Common myeloid progenitor, CD34-positive (primary cell): ENCODE data around the gene GRID1.

Experiments
- CTCF ChIA-PET: fragments of 350-600 bp; sonication (Branson Sonifier 250); formaldehyde crosslinking; loops from one replicate; lab custom pipeline; 2021; ENCODE audit warnings: antibody characterized with exemption; lab: Charles Lee
- POLR2A ChIA-PET: fragments of 350-600 bp; sonication (Branson Sonifier 250); formaldehyde crosslinking; loops from one replicate; lab custom pipeline; 2021; ENCODE audit warnings: antibody characterized with exemption; lab: Charles Lee
- DNase-seq, 3 donors: peaks; one replicate each; pipeline versions ENCODE4 v3.0.0 to v3.0.0-alpha.2; 2013
- H3K27ac ChIP-seq, 2 experiments: 1 replicate in 1 of 2; 2 replicates in 1 of 2; pipeline ENCODE4 v1.7.0; 2013; ENCODE audit warnings: inconsistent platforms in 2 of 2, low read length in 2 of 2, mild to moderate bottlenecking in 2 of 2, low read depth in 1 of 2, moderate library complexity in 1 of 2; ENCODE audit not compliant: severe bottlenecking in 2 of 2, insufficient read depth in 1 of 2, poor library complexity in 1 of 2
- H3K27me3 ChIP-seq, 5 experiments: replicated peaks in 2 of 5; 1 replicate in 3 of 5; 2 replicates in 2 of 5; pipeline versions ENCODE4 v1.6.1 to v1.7.0; 2013; ENCODE audit warnings: low read length in 4 of 5, mild to moderate bottlenecking in 2 of 5, moderate library complexity in 2 of 5, inconsistent platforms in 1 of 5; ENCODE audit not compliant: insufficient read depth in 5 of 5, control insufficient read depth in 4 of 5
- H3K36me3 ChIP-seq, 4 experiments: 1 replicate in 2 of 4; 2 replicates in 2 of 4; pipeline versions ENCODE4 v1.6.1 to v1.7.0; 2013; ENCODE audit warnings: low read length in 3 of 4, control low read depth in 1 of 4, mild to moderate bottlenecking in 1 of 4; ENCODE audit not compliant: control insufficient read depth in 4 of 4, insufficient read depth in 4 of 4
- H3K4me1 ChIP-seq, 4 experiments: 1 replicate in 3 of 4; 2 replicates in 1 of 4; pipeline versions ENCODE4 v1.6.1 to v1.7.1; 2013; ENCODE audit warnings: low read length in 3 of 4, mild to moderate bottlenecking in 3 of 4, control low read depth in 1 of 4, inconsistent platforms in 1 of 4, moderate library complexity in 1 of 4; ENCODE audit not compliant: control insufficient read depth in 4 of 4, insufficient read depth in 4 of 4; ENCODE audit errors: control extremely low read depth in 1 of 4
- H3K4me3 ChIP-seq, 7 experiments: 1 replicate in 4 of 7; 2 replicates in 3 of 7; pipeline versions ENCODE4 v1.5.1 to v1.7.0; 2013; ENCODE audit warnings: mild to moderate bottlenecking in 7 of 7, low read length in 6 of 7, moderate library complexity in 6 of 7, inconsistent platforms in 2 of 7, low read depth in 2 of 7, control low read depth in 1 of 7; ENCODE audit not compliant: insufficient read depth in 4 of 7, control insufficient read depth in 1 of 7; ENCODE audit errors: extremely low read depth in 1 of 7
- H3K9me3 ChIP-seq, 5 experiments: 1 replicate in 4 of 5; 2 replicates in 1 of 5; pipeline versions ENCODE4 v1.6.1 to v1.7.1; 2013; ENCODE audit warnings: low read length in 4 of 5, mild to moderate bottlenecking in 2 of 5, inconsistent platforms in 1 of 5, low read depth in 1 of 5, moderate library complexity in 1 of 5; ENCODE audit not compliant: control insufficient read depth in 4 of 5, insufficient read depth in 2 of 5; ENCODE audit errors: control extremely low read depth in 1 of 5
- WGBS: methylation state at CpG from one replicate; pipeline ENCODE4 v1.1.5; 2013; ENCODE audit not compliant: insufficient coverage; 5-methylcytosine and 5-hydroxymethylcytosine counted together

GRID1 gene

GRCh38 chr10:86356296-86356695 lies 10.3 kb downstream of the GRID1 start:
- no peaks in the 10 kb centered on the region for H3K36me3 ChIP-seq
- DNase-seq: peak in 2 of 3 donors; percentile 50 to 65
- H3K27ac ChIP-seq: no peak overlapping the region
- H3K27me3 ChIP-seq: peaks cover 0 to 8% (median 0%) of the 10 kb centered on the region in 5 experiments
- peaks cover 0 to 5% (median 0%) of the 10 kb centered on the region in 5 experiments for H3K9me3 ChIP-seq
- CTCF ChIA-PET: interaction anchor here (0.9 to 2.3 kb wide), 3 partner anchors 11 to 20 kb away, joined by 3 to 8 read pairs (median 5); no protein-coding TSS in a partner anchor
- POLR2A ChIA-PET: no interaction called here
- no peak overlapping the region for H3K4me3 ChIP-seq
- 80% methylated on average over 2 of the region's 3 CpGs for WGBS
- H3K4me1 ChIP-seq: peaks cover 0 to 48% (median 31%) of the 10 kb centered on the region in 4 experiments

GRCh38 chr10:86355571-86356038 lies 11.0 kb downstream of the GRID1 start:
- WGBS: 30% methylated on average over 6 of the region's 8 CpGs
- DNase-seq: peak; percentile 50 to 94 (median 94)
- peak overlapping the region in 3 of 7 experiments; percentile 28 to 46 (median 42) for H3K4me3 ChIP-seq
- ChIA-PET CTCF (interaction anchor here (0.8 to 2.3 kb wide), 6 partner anchors 9 to 21 kb away, joined by 3 to 8 read pairs (median 4); no protein-coding TSS in a partner anchor), POLR2A (no interaction called here)
- H3K9me3 ChIP-seq: peaks cover 0 to 5% (median 0%) of the 10 kb centered on the region in 5 experiments
- peaks cover 0 to 2% (median 0%) of the 10 kb centered on the region in 5 experiments for H3K27me3 ChIP-seq
- H3K36me3 ChIP-seq: no peaks in the 10 kb centered on the region
- no peak overlapping the region for H3K27ac ChIP-seq
- H3K4me1 ChIP-seq: peaks cover 0 to 48% (median 31%) of the 10 kb centered on the region in 4 experiments

- DNase-seq: peak in 2 of 3 donors; percentile 21 to 40
- Histone ChIP-seq H3K9me3 (peaks cover 0 to 5% (median 0%) of the 10 kb centered on the region in 5 experiments), H3K4me1 (peaks cover 0 to 48% (median 31%) of the 10 kb centered on the region in 4 experiments), H3K36me3 (no peaks in the 10 kb centered on the region), H3K27me3 (no peaks in the 10 kb centered on the region), H3K27ac (no peak overlapping the region), H3K4me3 (peak overlapping the region in 1 of 7 experiments; percentile 28)
- ChIA-PET CTCF (interaction anchor here (0.8 to 2.3 kb wide), 6 partner anchors 9 to 22 kb away, joined by 3 to 8 read pairs (median 4); no protein-coding TSS in a partner anchor), POLR2A (no interaction called here)
- WGBS: 96% methylated on average over 7 of the region's 9 CpGs
Observed at GRCh38 chr10:86354761-86355540, 11.6 kb downstream of the GRID1 start.

GRCh38 chr10:86353506-86354485 lies 12.8 kb downstream of the GRID1 start:
- POLR2A ChIA-PET: no interaction called here

GRCh38 chr10:86350897-86351296 lies 15.7 kb downstream of the GRID1 start:
- H3K4me3 ChIP-seq: no peak overlapping the region
- POLR2A ChIA-PET: no interaction called here

More at GRCh38 chr10:86353506-86354485, 12.8 kb downstream of the GRID1 start:
- Histone ChIP-seq H3K4me3 (no peak overlapping the region), H3K36me3 (no peaks in the 10 kb centered on the region), H3K4me1 (peaks cover 0 to 48% (median 31%) of the 10 kb centered on the region in 4 experiments), H3K27ac (no peak overlapping the region), H3K27me3 (no peaks in the 10 kb centered on the region), H3K9me3 (peaks cover 0 to 5% (median 0%) of the 10 kb centered on the region in 5 experiments)
- CTCF ChIA-PET: interaction anchor here (0.7 to 5.7 kb wide), 3 partner anchors 9 to 22 kb away, joined by 3 to 79 read pairs (median 6); partner anchors contain the start of gene GRID1
- DNase-seq: no peak
- WGBS: 94% methylated on average over 17 of the region's 18 CpGs

GRCh38 chr10:86349940-86350630 lies 16.5 kb downstream of the GRID1 start:
- H3K4me1 ChIP-seq: peaks cover 0 to 17% (median 7%) of the 10 kb centered on the region in 4 experiments
- peaks cover 0 to 2% (median 0%) of the 10 kb centered on the region in 5 experiments for H3K27me3 ChIP-seq
- no peak overlapping the region for H3K27ac ChIP-seq
- no peak for DNase-seq
- H3K36me3 ChIP-seq: no peaks in the 10 kb centered on the region
- ChIA-PET CTCF (interaction anchor here (0.6 to 5.7 kb wide), 15 partner anchors 11 to 230 kb away, joined by 3 to 79 read pairs (median 5); no protein-coding TSS in a partner anchor), POLR2A (no interaction called here)
- WGBS: 89% methylated on average over 5 of the region's 5 CpGs
- no peak overlapping the region for H3K4me3 ChIP-seq
- peaks cover 0 to 5% (median 0%) of the 10 kb centered on the region in 5 experiments for H3K9me3 ChIP-seq

More at GRCh38 chr10:86350897-86351296, 15.7 kb downstream of the GRID1 start:
- Histone ChIP-seq H3K9me3 (peaks cover 0 to 5% (median 0%) of the 10 kb centered on the region in 5 experiments), H3K36me3 (no peaks in the 10 kb centered on the region), H3K27me3 (no peaks in the 10 kb centered on the region), H3K27ac (no peak overlapping the region), H3K4me1 (peaks cover 0 to 25% (median 15%) of the 10 kb centered on the region in 4 experiments)
- DNase-seq: no peak
- CTCF ChIA-PET: interaction anchor here (0.8 to 5.7 kb wide), 7 partner anchors 12 to 236 kb away, joined by 3 to 79 read pairs (median 11); no protein-coding TSS in a partner anchor
- WGBS: 96% methylated on average over 6 of the region's 6 CpGs
